Stimulated activated CD8-positive, alpha-beta memory T cell treated with anti-CD3 and anti-CD28 coated beads, Interleukin-12 subunit alpha, Interleukin-12 subunit beta, amount 100 ng/mL, for 24 hours (primary cell): Measurements from ENCODE around the gene AK5.

ENCODE experiments used
- DNase-seq: peaks from one replicate; pipeline ENCODE4 v3.0.0-alpha.2; 2020; ENCODE audit errors: extremely low read depth

The AK5 gene

GRCh38 chr1:77281491-77282186, at the start of gene AK5:
Gene AK5 (plus strand): TSS chr1:77282019. CDS start chr1:77282314, 295 bp downstream.
- peak; percentile 15 for DNase-seq

- no peak for DNase-seq
These were observed 49.0 kb upstream of the AK5 start for GRCh38 chr1:77232829-77233228.

GRCh38 chr1:77234096-77234495, 47.7 kb upstream of the AK5 start:
- no peak for DNase-seq

GRCh38 chr1:77234943-77235342, 46.9 kb upstream of the AK5 start:
- DNase-seq, result no peak

- no peak for DNase-seq
These were observed 43.4 kb upstream of the AK5 start for GRCh38 chr1:77238462-77238861.

- DNase-seq, result no peak
These were observed 42.5 kb upstream of the AK5 start for GRCh38 chr1:77239311-77239710.

GRCh38 chr1:77245830-77246229, 36.0 kb upstream of the AK5 start:
- no peak for DNase-seq

- DNase-seq, result no peak
These were observed 31.7 kb upstream of the AK5 start for GRCh38 chr1:77250126-77250525.

- DNase-seq, result no peak
These were observed 28.6 kb upstream of the AK5 start for GRCh38 chr1:77253211-77253610.

- no peak for DNase-seq
These were observed 18.1 kb upstream of the AK5 start for GRCh38 chr1:77263708-77264107.

- no peak for DNase-seq
These were observed 16.6 kb upstream of the AK5 start for GRCh38 chr1:77265180-77265579.

- DNase-seq, result no peak
These were observed 14.8 kb upstream of the AK5 start for GRCh38 chr1:77267035-77267434.

GRCh38 chr1:77271852-77272580, 9.8 kb upstream of the AK5 start:
- DNase-seq, result no peak

- no peak for DNase-seq
These were observed 7.9 kb upstream of the AK5 start for GRCh38 chr1:77273891-77274290.

GRCh38 chr1:77275194-77275593, 6.6 kb upstream of the AK5 start:
- DNase-seq, result no peak

- no peak for DNase-seq
These were observed 4.9 kb upstream of the AK5 start for GRCh38 chr1:77276941-77277340.

- DNase-seq, result no peak
These were observed 1.9 kb upstream of the AK5 start for GRCh38 chr1:77279929-77280328.

- no peak for DNase-seq
These were observed 857 bp upstream of the AK5 start for GRCh38 chr1:77280962-77281361.

- no peak for DNase-seq
These were observed 507 bp downstream of the AK5 start for GRCh38 chr1:77282187-77282865.

GRCh38 chr1:77282866-77283539, 1.2 kb downstream of the AK5 start:
- no peak for DNase-seq

- no peak for DNase-seq
These were observed 2.0 kb downstream of the AK5 start for GRCh38 chr1:77283701-77284425.

GRCh38 chr1:77287535-77287934, 5.7 kb downstream of the AK5 start:
- DNase-seq, result no peak
